ENCODE results near the gene MEIS2.

Gene MEIS2

DNA sequence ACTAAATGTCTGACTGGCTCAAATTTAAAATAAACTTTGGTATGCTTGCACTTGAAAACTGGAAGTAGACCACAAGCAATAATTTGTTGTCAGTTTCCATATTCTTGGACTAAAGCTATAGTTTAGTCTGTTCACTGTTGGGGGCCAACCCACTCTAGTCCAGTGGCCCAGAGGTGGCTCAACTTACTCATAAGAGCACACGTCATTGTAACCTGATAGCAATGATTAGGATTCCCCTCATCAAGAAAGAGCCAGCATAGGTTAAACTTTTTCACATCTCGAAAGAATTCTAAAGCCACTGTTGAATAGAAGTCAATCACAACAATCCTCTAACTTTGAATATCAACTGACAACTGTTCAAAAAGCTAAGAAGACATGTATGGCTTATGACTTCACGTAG lies 147.0 kb downstream of the MEIS2 start:
- Histone ChIP-seq H3K9me3 (ENCODE audit: severe bottlenecking) (no peaks in the 10 kb centered on the region), H3K27me3 (ENCODE audit: insufficient read depth, poor library complexity, severe bottlenecking) (peaks cover 8% of the 10 kb centered on the region), H3K36me3 (ENCODE audit: low read depth) (no peaks in the 10 kb centered on the region), H3K27ac (ENCODE audit: poor library complexity, severe bottlenecking) (no peak overlapping the region), H3K4me1 (ENCODE audit: insufficient read depth, poor library complexity, severe bottlenecking) (no peaks in the 10 kb centered on the region), H3K4me3 (ENCODE audit: severe bottlenecking) (no peak overlapping the region)
- TF ChIP-seq CTCF (IDR thresholded peaks at IDR 0.05; ENCODE audit: poor library complexity, severe bottlenecking), result no peak
- no peak for DNase-seq (ENCODE audit: low spot score)
- ATAC-seq (ENCODE audit: low read depth), result no peak

GRCh38 chr15:36951731-36952247 lies 148.6 kb downstream of the MEIS2 start:
- no peak for TF ChIP-seq CTCF (IDR thresholded peaks at IDR 0.05; ENCODE audit: poor library complexity, severe bottlenecking)
- Histone ChIP-seq H3K9me3 (ENCODE audit: severe bottlenecking) (no peaks in the 10 kb centered on the region), H3K4me1 (ENCODE audit: insufficient read depth, poor library complexity, severe bottlenecking) (no peaks in the 10 kb centered on the region), H3K27me3 (ENCODE audit: insufficient read depth, poor library complexity, severe bottlenecking) (peaks cover 8% of the 10 kb centered on the region), H3K36me3 (ENCODE audit: low read depth) (no peaks in the 10 kb centered on the region), H3K4me3 (ENCODE audit: severe bottlenecking) (no peak overlapping the region), H3K27ac (ENCODE audit: poor library complexity, severe bottlenecking) (no peak overlapping the region)
- DNase-seq (ENCODE audit: low spot score) (no peak), ATAC-seq (ENCODE audit: low read depth) (peak; percentile 27; the same call in 1 of the 3 replicates)

DNA sequence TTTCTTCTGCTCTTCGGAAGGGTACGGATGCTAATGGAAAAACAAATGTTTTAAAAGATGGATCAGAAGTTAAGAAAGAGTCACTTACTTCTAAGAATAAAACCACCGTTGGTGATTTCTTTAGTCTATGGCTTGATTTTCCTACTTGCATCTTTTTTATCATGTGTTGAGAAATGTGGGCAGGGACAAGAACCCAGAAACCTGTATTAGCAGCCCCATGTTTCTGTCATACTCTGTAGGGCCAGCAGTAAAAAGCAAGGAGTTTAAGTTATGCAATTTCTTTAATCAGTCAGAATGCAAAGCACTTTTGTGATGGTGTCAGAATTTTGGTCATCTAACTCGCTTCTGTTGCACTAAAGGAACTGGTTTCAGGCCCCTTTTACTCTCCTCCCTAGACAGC lies 150.0 kb downstream of the MEIS2 start:
- H3K9me3 ChIP-seq (ENCODE audit: severe bottlenecking), result no peaks in the 10 kb centered on the region
- no peaks in the 10 kb centered on the region for H3K36me3 ChIP-seq (ENCODE audit: low read depth)
- H3K4me1 ChIP-seq (ENCODE audit: insufficient read depth, poor library complexity, severe bottlenecking), result no peaks in the 10 kb centered on the region
- peaks cover 5% of the 10 kb centered on the region for H3K27me3 ChIP-seq (ENCODE audit: insufficient read depth, poor library complexity, severe bottlenecking)
- TF ChIP-seq CTCF (IDR thresholded peaks at IDR 0.05; ENCODE audit: poor library complexity, severe bottlenecking), result no peak
- no peak overlapping the region for H3K4me3 ChIP-seq (ENCODE audit: severe bottlenecking)
- ATAC-seq (ENCODE audit: low read depth), result no peak
- H3K27ac ChIP-seq (ENCODE audit: poor library complexity, severe bottlenecking), result no peak overlapping the region
- no peak for DNase-seq (ENCODE audit: low spot score)

DNA sequence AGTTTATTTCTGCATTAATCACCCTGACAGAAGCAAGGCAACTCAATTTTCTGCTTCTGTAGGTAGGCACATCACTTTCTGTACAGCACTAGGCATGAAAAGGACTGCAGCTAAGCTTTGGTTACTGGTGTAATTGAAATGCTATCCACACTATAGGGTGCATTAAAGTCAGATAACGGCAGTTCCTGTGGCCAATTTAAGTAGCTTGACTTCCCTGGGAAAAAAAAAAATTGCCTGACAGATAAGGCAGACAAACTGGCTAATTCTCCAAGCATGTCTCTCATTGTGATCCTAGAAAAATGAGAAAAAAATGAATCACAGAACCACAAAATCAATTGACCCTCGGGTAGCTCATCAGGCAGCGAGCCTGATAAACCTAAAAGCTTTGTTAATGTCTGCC lies 151.4 kb downstream of the MEIS2 start:
- Histone ChIP-seq H3K4me1 (ENCODE audit: insufficient read depth, poor library complexity, severe bottlenecking) (no peaks in the 10 kb centered on the region), H3K9me3 (ENCODE audit: severe bottlenecking) (no peaks in the 10 kb centered on the region), H3K36me3 (ENCODE audit: low read depth) (no peaks in the 10 kb centered on the region), H3K4me3 (ENCODE audit: severe bottlenecking) (no peak overlapping the region), H3K27me3 (ENCODE audit: insufficient read depth, poor library complexity, severe bottlenecking) (peaks cover 12% of the 10 kb centered on the region), H3K27ac (ENCODE audit: poor library complexity, severe bottlenecking) (no peak overlapping the region)
- DNase-seq (ENCODE audit: low spot score) (no peak), ATAC-seq (ENCODE audit: low read depth) (no peak)
- no peak for TF ChIP-seq CTCF (IDR thresholded peaks at IDR 0.05; ENCODE audit: poor library complexity, severe bottlenecking)

GRCh38 chr15:36947035-36947719 lies 153.2 kb downstream of the MEIS2 start:
- no peak for TF ChIP-seq CTCF (IDR thresholded peaks at IDR 0.05; ENCODE audit: poor library complexity, severe bottlenecking)
- H3K4me3 ChIP-seq (ENCODE audit: severe bottlenecking), result no peak overlapping the region
- no peaks in the 10 kb centered on the region for H3K4me1 ChIP-seq (ENCODE audit: insufficient read depth, poor library complexity, severe bottlenecking)
- no peaks in the 10 kb centered on the region for H3K9me3 ChIP-seq (ENCODE audit: severe bottlenecking)
- peaks cover 22% of the 10 kb centered on the region for H3K27me3 ChIP-seq (ENCODE audit: insufficient read depth, poor library complexity, severe bottlenecking)
- DNase-seq (ENCODE audit: low spot score), result no peak
- no peaks in the 10 kb centered on the region for H3K36me3 ChIP-seq (ENCODE audit: low read depth)
- no peak for ATAC-seq (ENCODE audit: low read depth)
- H3K27ac ChIP-seq (ENCODE audit: poor library complexity, severe bottlenecking), result no peak overlapping the region

Measured in RWPE2 (cell line).